GM12878 (cell line): ENCODE measurements around the gene UNC13B.

Experiments
- ATF3 ChIP-seq: IDR thresholded peaks from 2 replicates; pipeline ENCODE4 v1.6.1; 2011; ENCODE audit warnings: low read depth, mild to moderate bottlenecking, low read length, moderate library complexity, borderline replicate concordance; ENCODE audit errors: extremely low read depth
- BACH1 ChIP-seq: fragments of 450-650 bp; IDR thresholded peaks from 2 replicates; pipeline ENCODE4 v1.6.1; 2017; ENCODE audit warnings: mild to moderate bottlenecking, borderline replicate concordance
- HCFC1 ChIP-seq: fragments of 150-350 bp; IDR thresholded peaks from 2 replicates; pipeline ENCODE4 v1.6.1; 2014; ENCODE audit warnings: low read length
- POLR2A ChIP-seq: IDR thresholded peaks from 2 replicates; pipeline ENCODE4 v1.6.1; 2011; ENCODE audit warnings: low read depth, mild to moderate bottlenecking, low read length
- RAD51 ChIP-seq: fragments of 450-650 bp; IDR thresholded peaks from 2 replicates; pipeline ENCODE4 v1.6.1; 2016; ENCODE audit warnings: moderate library complexity, mild to moderate bottlenecking, inconsistent platforms
- REST ChIP-seq: IDR thresholded peaks from 2 replicates; pipeline ENCODE4 v1.6.1; 2012; ENCODE audit warnings: mild to moderate bottlenecking, low read depth, low read length
- SIX5 ChIP-seq: IDR thresholded peaks from 2 replicates; pipeline ENCODE4 v1.6.1; 2011; ENCODE audit warnings: mild to moderate bottlenecking, low read depth, low read length, moderate library complexity; ENCODE audit not compliant: severe bottlenecking
- SKIL ChIP-seq: fragments of 450-650 bp; IDR thresholded peaks from 2 replicates; pipeline ENCODE4 v1.6.1; 2017; ENCODE audit warnings: mild to moderate bottlenecking, low read depth, inconsistent platforms; ENCODE audit not compliant: poor library complexity, severe bottlenecking
- SREBF1 ChIP-seq: IDR thresholded peaks from 2 replicates; pipeline ENCODE4 v1.6.1; 2012; ENCODE audit warnings: mild to moderate bottlenecking, low read length
- TF ChIP-seq, protein P1 (sequence below), 3 experiments: IDR thresholded peaks in 2 of 3; conservative IDR thresholded peaks in 1 of 3; 2 replicates each; pipeline ENCODE4 v1.5.1; 2011; ENCODE audit warnings: low read depth in 3 of 3, low read length in 3 of 3, mild to moderate bottlenecking in 3 of 3, control low read depth in 2 of 3, moderate library complexity in 2 of 3, inconsistent platforms in 1 of 3, mixed read lengths in 1 of 3; ENCODE audit not compliant: control insufficient read depth in 2 of 3, insufficient read depth in 1 of 3; ENCODE audit errors: extremely low read depth in 1 of 3

DNA sequence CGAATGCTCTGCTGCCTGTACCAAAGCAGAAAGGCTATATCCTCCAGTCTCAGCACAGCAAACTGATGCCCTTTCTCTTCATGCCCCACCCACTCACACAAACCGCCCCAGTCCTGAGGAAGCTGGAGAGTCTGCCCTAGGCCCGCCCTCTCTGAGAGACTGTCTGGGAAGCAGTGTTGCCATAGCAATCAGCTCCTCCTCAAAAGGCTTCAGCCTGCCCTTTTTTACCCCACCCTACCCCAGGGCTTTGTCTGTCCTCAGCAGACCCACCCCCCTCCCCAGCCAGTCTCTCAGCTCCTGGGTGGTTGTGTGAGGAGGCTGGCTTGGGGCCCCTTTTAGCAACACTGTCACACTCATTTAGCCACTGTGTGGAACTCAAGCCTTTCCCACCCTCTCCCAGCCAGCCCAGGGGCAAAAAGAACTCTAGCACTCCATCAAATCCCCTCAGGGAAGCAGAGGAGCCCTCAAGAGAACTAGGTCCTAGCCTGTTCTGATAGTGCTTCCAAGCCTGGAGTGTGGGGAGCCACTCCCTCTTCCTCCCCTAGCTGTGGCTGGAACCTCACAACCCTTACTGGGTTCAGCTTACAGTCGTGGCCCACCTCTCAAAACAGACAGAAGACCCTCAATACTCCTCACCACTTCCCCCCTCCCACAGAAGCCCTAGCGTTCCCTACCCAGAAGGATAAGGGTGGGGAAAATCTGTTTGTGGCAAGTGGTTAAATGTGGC lies 47.5 kb upstream of the UNC13B start:
- TF ChIP-seq, protein P1, sequence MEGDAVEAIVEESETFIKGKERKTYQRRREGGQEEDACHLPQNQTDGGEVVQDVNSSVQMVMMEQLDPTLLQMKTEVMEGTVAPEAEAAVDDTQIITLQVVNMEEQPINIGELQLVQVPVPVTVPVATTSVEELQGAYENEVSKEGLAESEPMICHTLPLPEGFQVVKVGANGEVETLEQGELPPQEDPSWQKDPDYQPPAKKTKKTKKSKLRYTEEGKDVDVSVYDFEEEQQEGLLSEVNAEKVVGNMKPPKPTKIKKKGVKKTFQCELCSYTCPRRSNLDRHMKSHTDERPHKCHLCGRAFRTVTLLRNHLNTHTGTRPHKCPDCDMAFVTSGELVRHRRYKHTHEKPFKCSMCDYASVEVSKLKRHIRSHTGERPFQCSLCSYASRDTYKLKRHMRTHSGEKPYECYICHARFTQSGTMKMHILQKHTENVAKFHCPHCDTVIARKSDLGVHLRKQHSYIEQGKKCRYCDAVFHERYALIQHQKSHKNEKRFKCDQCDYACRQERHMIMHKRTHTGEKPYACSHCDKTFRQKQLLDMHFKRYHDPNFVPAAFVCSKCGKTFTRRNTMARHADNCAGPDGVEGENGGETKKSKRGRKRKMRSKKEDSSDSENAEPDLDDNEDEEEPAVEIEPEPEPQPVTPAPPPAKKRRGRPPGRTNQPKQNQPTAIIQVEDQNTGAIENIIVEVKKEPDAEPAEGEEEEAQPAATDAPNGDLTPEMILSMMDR (IDR thresholded peaks at IDR 0.05 in 2 of 3, conservative IDR thresholded peaks at IDR 0.05 in 1 of 3; ENCODE audit: control insufficient read depth in 2 of 3, extremely low read depth in 1 of 3, insufficient read depth in 1 of 3, low read depth in 3 of 3, low read length in 3 of 3): no peak
- TF ChIP-seq SREBF1 (no peak), SKIL (no peak), BACH1 (no peak), ATF3 (no peak), REST (no peak), SIX5 (no peak), RAD51 (no peak), POLR2A (no peak), HCFC1 (no peak)
